Activated CD8-positive, alpha-beta memory T cell treated with anti-CD3 and anti-CD28 coated beads, Interleukin-2, amount 50 U/mL, for 24 hours (primary cell): ENCODE data around the gene PYCARD.
"Not testable (repeated sequence)": the region's sequence is repeated elsewhere in the genome, so short reads cannot be mapped to it uniquely, and the experiment has no call there.

Experiments
- DNase-seq: peaks from one replicate; pipeline ENCODE4 v3.0.0-alpha.2; 2020; ENCODE audit errors: extremely low read depth

PYCARD gene

DNA sequence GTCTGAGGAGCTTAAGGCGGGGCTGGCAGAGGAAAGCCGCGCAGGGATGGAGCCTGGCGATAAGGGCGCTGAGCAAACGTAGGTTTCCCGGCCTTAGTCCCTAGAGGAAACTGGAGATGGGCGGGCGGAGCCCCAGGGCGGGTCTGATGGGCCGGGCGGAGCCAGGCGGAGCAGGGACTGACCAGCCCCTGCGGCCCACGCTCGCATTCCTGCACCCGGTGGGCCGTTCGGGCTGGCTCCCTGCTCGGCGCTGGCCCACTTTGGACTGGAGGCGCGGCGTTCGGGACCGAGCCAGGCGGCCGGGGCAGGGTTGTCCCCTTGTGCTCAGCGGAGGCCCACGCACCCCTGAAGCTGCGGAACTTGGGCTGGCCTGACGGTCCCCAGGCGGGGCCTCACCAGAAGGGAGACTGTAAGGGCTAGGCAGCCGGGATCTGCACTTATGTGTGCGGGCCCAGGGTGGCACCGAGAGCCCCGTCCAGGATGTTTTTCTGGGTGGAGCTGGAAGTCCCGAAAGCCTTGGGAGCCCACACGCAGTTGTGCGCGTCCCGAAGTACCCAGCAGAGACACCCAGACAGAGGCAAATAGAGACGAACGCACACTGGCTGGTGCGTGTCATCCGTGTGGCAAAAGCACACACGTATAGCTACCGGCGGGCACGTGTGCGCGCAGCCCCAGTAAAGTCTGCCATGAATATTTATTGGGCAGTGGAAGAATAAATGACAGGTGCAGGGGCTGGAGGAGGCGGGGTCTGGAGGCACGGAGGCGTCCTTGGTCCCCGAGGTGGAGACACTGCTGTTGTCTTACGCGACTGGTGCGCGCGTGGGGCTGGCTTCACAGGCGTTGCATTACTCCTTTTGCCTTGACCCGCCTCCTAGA, 13.0 kb upstream of the PYCARD start:
- no peak for DNase-seq

DNA sequence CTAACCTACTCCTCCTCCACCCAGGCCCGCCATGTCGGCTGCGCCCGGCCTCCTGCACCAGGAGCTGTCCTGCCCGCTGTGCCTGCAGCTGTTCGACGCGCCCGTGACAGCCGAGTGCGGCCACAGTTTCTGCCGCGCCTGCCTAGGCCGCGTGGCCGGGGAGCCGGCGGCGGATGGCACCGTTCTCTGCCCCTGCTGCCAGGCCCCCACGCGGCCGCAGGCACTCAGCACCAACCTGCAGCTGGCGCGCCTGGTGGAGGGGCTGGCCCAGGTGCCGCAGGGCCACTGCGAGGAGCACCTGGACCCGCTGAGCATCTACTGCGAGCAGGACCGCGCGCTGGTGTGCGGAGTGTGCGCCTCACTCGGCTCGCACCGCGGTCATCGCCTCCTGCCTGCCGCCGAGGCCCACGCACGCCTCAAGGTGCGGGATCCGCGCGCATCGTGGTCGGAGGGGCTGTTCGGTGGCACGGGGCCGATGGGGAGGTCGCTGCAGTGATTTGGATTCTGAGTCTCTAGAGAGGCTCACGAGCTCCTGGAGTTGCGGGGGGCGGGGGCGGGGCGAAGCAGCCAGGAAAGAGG, 12.2 kb upstream of the PYCARD start:
- DNase-seq, result no peak

- DNase-seq, result no peak
These were observed 11.5 kb upstream of the PYCARD start, which contains the start of gene TRIM72 for GRCh38 chr16:31213877-31214707. TSS of gene TRIM72 (plus strand) at chr16:31214119. CDS start at chr16:31214739, 620 bp downstream.

DNA sequence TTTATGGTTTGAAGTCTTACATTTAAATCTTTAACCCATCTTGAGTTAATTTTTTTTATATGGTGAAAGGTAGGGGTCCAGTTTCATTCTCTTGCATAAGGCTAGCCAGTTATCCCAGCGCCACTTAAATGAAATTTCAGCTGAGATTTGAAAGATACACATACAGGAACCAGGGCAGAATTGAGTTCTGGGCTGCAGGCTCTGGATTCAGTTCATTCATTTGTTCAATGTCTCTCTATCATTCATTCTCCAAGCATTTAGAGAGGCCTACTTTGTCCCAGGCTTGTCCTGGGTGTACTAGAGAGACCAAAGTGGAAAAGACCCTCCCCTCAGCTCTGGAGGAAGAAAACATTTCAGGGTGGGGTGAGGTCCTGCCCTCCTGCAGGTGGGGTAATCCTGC, 10.8 kb upstream of the PYCARD start:
- no peak for DNase-seq

DNA sequence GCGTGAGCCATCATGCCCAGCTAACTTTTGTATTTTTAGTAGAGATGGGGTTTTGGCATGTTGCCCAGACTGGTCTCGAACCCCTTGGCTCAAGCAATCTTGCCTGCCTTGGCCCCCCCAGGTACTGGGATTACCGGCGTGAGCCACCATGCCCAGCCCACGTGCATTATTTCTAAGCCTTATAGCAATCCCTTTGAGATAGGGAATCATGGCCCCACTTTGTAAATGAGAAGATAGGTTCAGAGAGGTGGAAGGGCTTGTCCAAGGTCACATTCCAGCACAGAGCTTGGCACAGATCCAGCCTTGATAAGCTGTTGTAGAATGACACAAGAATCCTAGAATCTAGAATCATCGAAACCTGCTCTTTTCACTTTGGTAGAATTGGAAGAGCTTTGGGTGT, 4.2 kb upstream of the PYCARD start:
- no peak for DNase-seq

GRCh38 chr16:31204871-31205666, 2.5 kb upstream of the PYCARD start:
- no peak for DNase-seq

GRCh38 chr16:31201582-31202413, 762 bp downstream of the PYCARD start:
- DNase-seq, result no peak

DNA sequence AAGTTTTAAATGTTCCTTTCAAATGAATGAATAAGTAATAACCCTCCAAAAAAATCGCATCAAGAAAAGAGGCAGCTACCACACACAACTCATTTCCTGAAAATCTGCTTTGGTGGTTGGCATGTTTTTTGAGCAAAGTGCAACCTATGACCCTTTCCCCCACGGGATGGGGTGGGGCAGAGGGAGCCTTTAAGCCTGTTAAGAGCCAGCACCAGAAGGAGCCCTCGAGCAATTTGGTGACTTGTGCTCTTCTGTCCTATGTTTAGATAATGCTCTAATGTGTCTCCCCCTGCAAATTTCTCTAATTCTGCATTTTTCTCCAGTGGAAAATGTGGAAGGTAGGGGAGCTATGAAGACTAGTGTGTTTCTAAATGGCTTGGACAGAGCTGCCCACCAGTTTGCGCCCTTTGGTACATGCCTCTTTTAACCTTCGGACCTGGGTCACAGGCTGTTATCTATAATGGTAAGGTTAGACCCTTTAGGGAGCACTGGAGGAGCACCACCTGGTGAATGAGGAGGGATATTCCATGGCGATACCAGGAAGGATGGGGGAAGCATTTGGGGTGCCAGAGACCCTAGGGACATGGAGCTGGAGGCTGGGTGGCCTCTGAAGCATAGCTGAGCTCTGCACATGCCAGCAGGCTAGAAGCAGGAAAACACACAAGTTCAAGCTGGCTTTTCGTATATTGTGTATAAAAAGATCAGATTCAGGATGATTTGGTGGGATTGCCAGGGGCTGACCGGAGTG, 1.6 kb downstream of the PYCARD start:
- DNase-seq, result no peak

DNA sequence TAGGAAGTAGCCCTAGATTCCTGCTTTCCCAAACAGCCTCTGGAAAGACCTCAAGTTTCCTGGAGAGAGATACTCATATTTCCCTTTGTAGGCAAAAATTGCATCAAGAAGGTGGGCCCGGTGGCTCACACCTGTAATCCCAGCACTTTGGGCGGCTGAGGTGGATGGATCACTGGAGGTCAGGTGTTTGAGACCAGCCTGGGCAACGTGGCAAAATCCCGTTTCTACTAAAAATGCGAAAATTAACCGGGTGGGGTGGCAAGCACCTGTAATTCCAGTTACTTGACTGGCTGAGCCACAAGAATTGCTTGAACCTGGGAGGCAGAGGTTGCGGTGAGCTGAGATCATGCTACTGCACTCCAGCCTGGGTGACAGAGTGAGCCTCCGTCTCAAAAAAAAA, 2.4 kb downstream of the PYCARD start:
- DNase-seq, result not testable (repeated sequence)

DNA sequence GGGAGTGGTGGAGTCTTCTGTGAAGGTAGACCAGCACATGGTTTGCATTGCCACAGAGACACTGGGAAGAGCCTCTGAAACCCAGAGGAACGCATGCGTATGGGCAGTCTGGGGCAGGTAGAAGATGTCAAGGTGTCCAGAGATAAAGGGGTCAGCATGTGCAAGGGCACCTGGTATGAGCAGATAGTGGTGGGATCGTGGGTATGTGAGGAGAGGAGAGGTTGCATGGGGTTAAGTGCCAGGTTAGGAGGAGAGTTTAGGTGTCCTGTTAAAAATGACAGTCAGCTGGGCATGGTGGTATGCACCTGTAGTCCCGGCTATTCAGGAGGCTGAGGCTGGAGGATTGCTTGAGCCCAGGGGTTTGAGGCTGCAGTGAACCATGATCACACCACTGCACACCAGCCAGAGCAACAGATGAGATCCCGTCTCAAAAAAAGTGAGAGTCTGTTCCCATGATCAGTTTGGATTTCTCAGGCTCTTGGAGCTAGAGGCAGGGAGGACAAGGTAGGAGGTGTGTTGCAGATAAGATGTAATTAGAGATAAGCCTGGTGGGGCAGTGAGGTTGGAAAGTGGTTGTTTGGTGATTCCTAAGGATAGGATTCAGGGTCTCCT, 3.0 kb downstream of the PYCARD start:
- DNase-seq, result no peak

DNA sequence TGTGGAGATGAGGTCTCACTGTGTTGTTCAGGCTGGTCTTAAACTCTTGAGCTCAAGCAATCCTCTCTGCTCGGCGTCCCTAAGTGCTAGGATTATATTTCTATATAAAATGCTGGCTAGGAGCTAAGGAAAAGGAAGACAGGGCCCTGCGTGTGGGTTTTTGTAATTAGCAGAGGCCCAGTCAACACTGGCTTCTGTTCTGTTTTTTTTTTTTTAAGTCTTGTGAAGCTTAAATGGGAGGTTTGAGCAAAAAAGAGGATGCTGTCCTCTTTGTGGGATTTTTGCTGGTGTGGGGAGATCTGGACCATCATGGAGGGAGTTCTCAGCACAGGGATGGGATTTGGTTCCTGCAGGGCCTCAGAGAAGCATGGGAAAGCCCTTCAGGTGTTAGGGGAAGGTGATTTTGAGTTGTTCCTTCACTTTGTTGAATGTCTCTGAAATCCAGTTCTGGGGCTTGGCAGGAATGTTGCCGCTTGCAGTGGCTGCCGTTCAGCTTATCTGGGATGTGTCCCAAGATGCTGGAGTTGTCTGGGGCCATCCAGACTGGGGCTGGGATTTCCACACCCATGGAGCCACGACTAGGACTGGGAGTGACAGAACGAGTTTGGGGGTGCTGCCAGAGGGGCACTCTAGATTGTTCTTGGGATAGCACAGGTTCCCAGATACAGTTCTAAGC, 4.2 kb downstream of the PYCARD start:
- no peak for DNase-seq

- DNase-seq, result no peak
These were observed 6.1 kb downstream of the PYCARD start for GRCh38 chr16:31196324-31197088.

- not testable (repeated sequence) for DNase-seq
These were observed 6.7 kb downstream of the PYCARD start for GRCh38 chr16:31195861-31196260.

DNA sequence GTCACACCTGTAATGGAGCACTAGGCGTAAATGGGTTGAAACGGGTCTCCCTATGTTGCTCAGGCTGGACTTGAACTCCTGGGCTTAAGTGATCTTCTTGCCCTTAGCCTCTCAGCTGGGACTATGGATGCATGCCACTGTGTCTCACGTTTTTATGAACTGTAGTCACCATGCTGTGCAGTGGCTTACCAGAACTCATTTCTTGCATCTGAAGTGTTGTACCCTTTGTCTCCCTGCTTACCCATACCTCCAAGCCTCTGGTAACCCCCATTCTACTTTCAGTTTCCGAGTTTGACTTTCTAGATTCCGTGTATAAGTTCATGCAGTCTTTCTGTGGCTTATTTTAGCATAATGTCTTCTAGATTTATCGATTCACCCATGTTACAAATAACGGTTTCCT, 7.7 kb downstream of the PYCARD start:
- no peak for DNase-seq

DNA sequence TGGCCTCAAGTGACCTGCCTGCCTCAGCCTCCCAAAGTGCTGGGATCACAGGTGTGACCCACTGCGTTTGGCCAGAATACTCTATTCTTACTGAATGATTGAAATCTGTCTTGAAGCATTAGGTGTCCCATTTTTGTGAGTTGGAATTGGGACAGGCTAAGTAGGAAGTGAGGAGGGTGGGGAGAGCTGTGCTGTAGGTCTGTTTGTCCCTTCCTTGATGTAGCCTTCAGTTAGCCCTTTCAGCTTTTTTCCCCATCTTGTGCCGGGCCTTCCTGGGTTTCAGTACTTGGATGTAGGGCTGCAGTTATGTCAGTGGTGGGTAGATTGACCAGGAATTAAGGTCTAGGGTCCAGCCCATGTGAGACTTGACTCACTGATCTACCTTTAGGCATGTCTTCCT, 8.7 kb downstream of the PYCARD start:
- DNase-seq, result no peak

GRCh38 chr16:31192856-31193642, 9.5 kb downstream of the PYCARD start:
- no peak for DNase-seq

DNA sequence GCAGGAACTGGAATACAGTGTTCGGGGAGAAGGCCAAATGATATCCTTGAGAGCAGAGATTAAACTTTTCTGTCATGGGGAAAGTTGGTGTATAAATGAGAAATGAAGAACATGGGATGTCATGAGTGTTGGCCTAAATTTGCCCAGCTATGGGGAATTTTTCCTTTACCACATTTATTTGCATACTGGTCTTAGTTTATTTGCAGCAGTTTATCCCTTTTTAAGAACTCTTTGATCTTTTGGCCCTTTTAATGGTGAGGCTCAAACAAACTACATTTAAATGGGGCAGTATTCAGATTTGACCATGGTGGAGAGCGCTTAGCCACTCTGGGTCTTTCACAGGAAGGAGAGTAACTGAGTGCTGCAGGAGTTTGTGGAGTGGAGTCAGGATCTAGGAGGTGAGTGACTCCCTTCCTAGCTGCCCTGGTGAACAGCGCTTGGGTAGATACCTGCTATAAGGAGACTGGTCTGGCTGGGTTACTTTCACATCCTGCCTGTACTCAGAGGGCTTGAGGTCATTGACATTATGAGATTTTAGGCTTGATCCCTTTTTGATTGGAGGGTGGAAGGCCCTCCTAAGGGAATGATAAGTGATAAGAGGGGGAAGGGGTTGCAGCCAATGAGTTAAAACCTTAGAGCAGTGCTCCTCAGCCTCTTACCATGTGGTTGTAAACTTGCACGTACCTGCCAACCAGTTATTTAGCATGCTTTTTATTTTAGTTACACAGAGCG, 10.7 kb downstream of the PYCARD start:
- DNase-seq, result no peak
